ENCODE measurements around the gene MAPT. TPM values are rescaled to one million over a fixed set of nuclear protein-coding genes. Genes with fewer than 3 reads are reported as not detected.

MAPT gene
- total and polyA plus RNA-seq, 2 of the 4 experiments (the other 2 are of a cell fraction) = 0.18 to 0.19 TPM

- Histone ChIP-seq H3K4ac (ENCODE audit: low read depth, low read length) (no peak overlapping the region), H2BK20ac (ENCODE audit: low read depth, low read length) (no peak overlapping the region), H3K9me1 (ENCODE audit: insufficient read depth, low read length) (no peaks in the 10 kb centered on the region), H3K36me3 (ENCODE audit: control insufficient read depth, insufficient read depth, low read length) (no peaks in the 10 kb centered on the region), H4K5ac (ENCODE audit: low read depth, low read length) (no peak overlapping the region), H4K91ac (ENCODE audit: insufficient read depth, low read depth, low read length) (no peak overlapping the region), H4K8ac (ENCODE audit: low read depth in 2 of 2, low read length in 2 of 2) (no peak overlapping the region), H3K79me1 (ENCODE audit: low read depth in 1 of 2, low read length in 2 of 2) (no peaks in the 10 kb centered on the region), H3K9me3 (ENCODE audit: control insufficient read depth, insufficient read depth, low read length) (no peaks in the 10 kb centered on the region), H2BK120ac (ENCODE audit: low read depth, low read length) (no peak overlapping the region), H2BK5ac (ENCODE audit: low read depth, low read length, poor library complexity, severe bottlenecking) (no peak overlapping the region), H3K4me1 (ENCODE audit: control insufficient read depth, insufficient read depth, low read length) (peaks cover 2% of the 10 kb centered on the region; the same call in 1 of the 2 replicates), H2BK15ac (ENCODE audit: low read depth, low read length) (no peak overlapping the region), H3K9ac (ENCODE audit: low read depth, low read length) (no peak overlapping the region), H2AK9ac (replicated peaks; ENCODE audit: low read depth, low read length, poor library complexity) (peak overlapping the region; percentile 42), H3K14ac (replicated peaks; ENCODE audit: low read depth, low read length) (no peak overlapping the region), H2AFZ (replicated peaks; ENCODE audit: low read length, poor library complexity) (peak overlapping the region; percentile 6), H4K20me1 (ENCODE audit: insufficient read depth, low read length) (no peaks in the 10 kb centered on the region), H3K18ac (ENCODE audit: low read depth, low read length) (no peak overlapping the region), H3K27ac (ENCODE audit: insufficient read depth, low read length) (no peak overlapping the region), H3K27me3 (ENCODE audit: control insufficient read depth, insufficient read depth, low read length) (peaks cover 12% of the 10 kb centered on the region; the same call in 1 of the 2 replicates), H3K56ac (ENCODE audit: extremely low read depth, insufficient read depth, low read length) (no peak overlapping the region), H3K23ac (ENCODE audit: low read depth, low read length) (no peak overlapping the region), H3K4me2 (ENCODE audit: low read depth, low read length) (no peak overlapping the region), H3K4me3 (ENCODE audit: insufficient read depth, low read depth, low read length) (no peak overlapping the region), H2AK5ac (ENCODE audit: low read depth, low read length) (no peak overlapping the region)
- dilution Hi-C loops (cut with HindIII; ENCODE audit: low sequenced_read_pairs, unreplicated experiment) = no loop called here
- no peak for ATAC-seq (ENCODE audit: low read depth)
- 88% methylated on average over 5 of the region's 13 CpGs; no CpG with 5 or more reads in 1 of the 2 experiments for WGBS, 2 experiments (ENCODE audit: extremely low coverage in 2 of 2, insufficient read length in 1 of 2)
- POLR2A ChIA-PET (ENCODE audit: unreplicated experiment) = no interaction called here
- CTCF ChIA-PET = interaction anchor here (0.5 kb wide), 1 partner anchor 369 kb away, joined by 8 read pairs; no protein-coding TSS in a partner anchor
- no peak for DNase-seq
- TF ChIP-seq SMC3 (IDR thresholded peaks at IDR 0.05; ENCODE audit: low read depth, low read length) (no peak), CHD1 (IDR thresholded peaks at IDR 0.05; ENCODE audit: low read depth, low read length) (no peak), BHLHE40 (IDR thresholded peaks at IDR 0.05; ENCODE audit: low read depth, low read length) (no peak), USF2 (IDR thresholded peaks at IDR 0.05; ENCODE audit: low read depth, low read length) (no peak), MAZ (IDR thresholded peaks at IDR 0.05; ENCODE audit: borderline replicate concordance, low read depth, low read length) (no peak)
- in situ Hi-C loops (cut with MboI; ENCODE audit: low sequenced_read_pairs) = no loop called here
- no TSS peak for BruUV-seq (replicated peaks)
- intact Hi-C loops (cut with micrococcal nuclease) = no loop called here
Observed at GRCh38 chr17:45997166-45997565, 102.8 kb downstream of the MAPT start.

All from IMR-90 (cell line).